SK-N-SH (cell line): ENCODE results near the gene NMNAT2. TPM values are rescaled to one million over a fixed set of nuclear protein-coding genes. Genes with fewer than 3 reads are reported as not detected.

Source experiments
- CTCF ChIA-PET: fragments of 300-600, 350-600 bp; formaldehyde crosslinking; extraction: SDS; loops from one replicate; lab custom pipeline; 2021; lab: Yijun Ruan, JAX
- POLR2A ChIA-PET: fragments of 350-600 bp; sonication (Branson Sonifier 250); formaldehyde crosslinking; extraction: SDS; loops from one replicate; lab custom pipeline; 2020; ENCODE audit warnings: antibody characterized with exemption, inconsistent platforms; lab: Yijun Ruan, JAX
- DNase-seq: peaks from one replicate; pipeline ENCODE4 v3.0.0; 2012
- H2AFZ ChIP-seq: fragments of 200-600 bp; sonication (generic); 2 replicates; pipeline ENCODE4 v1.8.1; 2016; ENCODE audit warnings: antibody characterized with exemption, mild to moderate bottlenecking, low read depth
- H3F3A ChIP-seq: fragments of 200-600 bp; sonication (generic); replicated peaks from 2 replicates; pipeline ENCODE3; 2016; ENCODE audit warnings: antibody characterized with exemption, mild to moderate bottlenecking; ENCODE audit not compliant: insufficient read depth
- H3K27ac ChIP-seq, 2 experiments: fragments of 200-500 bp in 1 of 2; fragments of 200-600 bp in 1 of 2; sonication (Bioruptor generic) in 1 of 2; sonication (generic), shearing (Covaris generic) in 1 of 2; 2 replicates each; pipeline versions ENCODE4 v1.5.1 to v1.6.1; 2014 to 2016; ENCODE audit warnings: low read depth in 2 of 2, inconsistent platforms in 1 of 2, low read length in 1 of 2, mild to moderate bottlenecking in 1 of 2, mixed read lengths in 1 of 2
- H3K27me3 ChIP-seq: fragments of 200-600 bp; sonication (generic), shearing (Covaris generic); 2 replicates; pipeline ENCODE4 v1.6.1; 2016; ENCODE audit warnings: mixed run types; ENCODE audit not compliant: insufficient read depth
- H3K36me3 ChIP-seq, 2 experiments: fragments of 200-500 bp in 1 of 2; fragments of 200-600 bp in 1 of 2; sonication (Bioruptor generic) in 1 of 2; sonication (generic) in 1 of 2; replicated peaks in 1 of 2; 2 replicates each; pipeline versions ENCODE3 to v1.5.1; 2014 to 2016; ENCODE audit warnings: low read length in 1 of 2, mild to moderate bottlenecking in 1 of 2; ENCODE audit not compliant: insufficient read depth in 2 of 2, control insufficient read depth in 1 of 2
- H3K4me1 ChIP-seq, 2 experiments: fragments of 200-500 bp in 1 of 2; fragments of 200-600 bp in 1 of 2; sonication (Bioruptor generic) in 1 of 2; sonication (generic), shearing (Covaris generic) in 1 of 2; 2 replicates each; pipeline versions ENCODE4 v1.5.1 to v1.6.1; 2014 to 2016; ENCODE audit warnings: low read depth in 1 of 2, low read length in 1 of 2, mixed run types in 1 of 2; ENCODE audit not compliant: insufficient read depth in 2 of 2, control insufficient read depth in 1 of 2
- H3K4me2 ChIP-seq: fragments of 200-600 bp; sonication (generic), shearing (Covaris generic); 2 replicates; pipeline ENCODE4 v1.6.1; 2017; ENCODE audit warnings: mixed run types
- H3K4me3 ChIP-seq, 2 experiments: fragments of 200-500 bp in 1 of 2; fragments of 200-600 bp in 1 of 2; sonication (Bioruptor generic) in 1 of 2; sonication (generic), shearing (Covaris generic) in 1 of 2; 2 replicates each; pipeline versions ENCODE4 v1.5.1 to v1.8.1; 2014 to 2016; ENCODE audit warnings: low read depth in 2 of 2, inconsistent platforms in 1 of 2, low read length in 1 of 2, mild to moderate bottlenecking in 1 of 2, mixed read lengths in 1 of 2, moderate library complexity in 1 of 2
- H3K79me2 ChIP-seq: fragments of 200-600 bp; sonication (generic); 2 replicates; pipeline ENCODE4 v1.8.1; 2017; ENCODE audit warnings: mild to moderate bottlenecking; ENCODE audit not compliant: insufficient read depth
- H3K9ac ChIP-seq: fragments of 200-600 bp; sonication (generic); 2 replicates; pipeline ENCODE4 v1.6.1; 2017; ENCODE audit warnings: mixed run types
- H3K9me2 ChIP-seq: fragments of 200-600 bp; sonication (generic); 2 replicates; pipeline ENCODE4 v1.6.1; 2017; ENCODE audit warnings: mixed run types
- H3K9me3 ChIP-seq: fragments of 200-600 bp; sonication (generic); 2 replicates; pipeline ENCODE4 v1.6.1; 2017; ENCODE audit warnings: mixed run types, mild to moderate bottlenecking, moderate library complexity
- H4K20me1 ChIP-seq: fragments of 200-600 bp; sonication (generic); 2 replicates; pipeline ENCODE4 v1.6.1; 2017; ENCODE audit warnings: mild to moderate bottlenecking, mixed run types; ENCODE audit not compliant: insufficient read depth
- CTCF ChIP-seq: fragments of 200-600 bp; sonication (generic); IDR thresholded peaks from 2 replicates; pipeline ENCODE4 v1.6.1; 2017; ENCODE audit warnings: antibody characterized with exemption, mild to moderate bottlenecking, moderate library complexity
- FOSL2 ChIP-seq: IDR thresholded peaks from 2 replicates; pipeline ENCODE4 v1.4.0; 2012; ENCODE audit warnings: low read depth, mild to moderate bottlenecking, moderate library complexity, borderline replicate concordance
- FOXM1 ChIP-seq: IDR thresholded peaks from 2 replicates; pipeline ENCODE4 v1.4.0; 2012; ENCODE audit warnings: low read depth, mild to moderate bottlenecking
- GABPA ChIP-seq: IDR thresholded peaks from 2 replicates; pipeline ENCODE4 v1.4.0; 2012; ENCODE audit warnings: low read depth, mild to moderate bottlenecking
- JUND ChIP-seq: IDR thresholded peaks from 2 replicates; pipeline ENCODE4 v1.4.0; 2012
- NFIC ChIP-seq: IDR thresholded peaks from 2 replicates; pipeline ENCODE4 v1.4.0; 2012; ENCODE audit warnings: borderline replicate concordance
- PBX3 ChIP-seq: IDR thresholded peaks from 2 replicates; pipeline ENCODE4; 2012
- RAD21 ChIP-seq: IDR thresholded peaks from 2 replicates; pipeline ENCODE4 v1.6.1; 2012; ENCODE audit warnings: mild to moderate bottlenecking, low read length
- RCOR1 ChIP-seq: fragments of 150-350 bp; IDR thresholded peaks from 2 replicates; pipeline ENCODE4 v1.6.1; 2017; ENCODE audit warnings: antibody characterized with exemption, low read length
- RFX5 ChIP-seq: IDR thresholded peaks from 2 replicates; pipeline ENCODE4 v1.6.1; 2012; ENCODE audit warnings: mild to moderate bottlenecking, improper control_type of control experiment, low read length
- RXRA ChIP-seq: IDR thresholded peaks from 2 replicates; pipeline ENCODE4 v1.4.0; 2012; ENCODE audit warnings: low read depth, mild to moderate bottlenecking, borderline replicate concordance
- SMC3 ChIP-seq: IDR thresholded peaks from 2 replicates; pipeline ENCODE4 v1.6.1; 2012; ENCODE audit warnings: low read depth, low read length, improper control_type of control experiment
- TAF1 ChIP-seq: IDR thresholded peaks from 2 replicates; pipeline ENCODE4 v1.6.1; 2012; ENCODE audit warnings: low read depth, mild to moderate bottlenecking, low read length, moderate library complexity, borderline replicate concordance
- USF1 ChIP-seq: IDR thresholded peaks from 2 replicates; pipeline ENCODE4 v1.4.0; 2012; ENCODE audit warnings: low read depth, borderline replicate concordance
- ZBTB33 ChIP-seq: IDR thresholded peaks from 2 replicates; pipeline ENCODE4 v1.4.0; 2012; ENCODE audit warnings: low read depth, borderline replicate concordance
- WGBS: methylation state at CpG from one replicate; pipeline ENCODE4 v1.1.6; 2017; ENCODE audit warnings: low lambda C conversion rate; 5-methylcytosine and 5-hydroxymethylcytosine counted together
- polyA plus RNA-seq, 3 experiments: library from polyadenylated mRNA; depleted of rRNA; stranded (reverse); fragments of >200 nt; gene quantifications; 2 replicates each; pipeline ENCODE4 v1.2.3, GENCODE V29; 2012

The NMNAT2 gene
- polyA plus RNA-seq, 1 of the 3 experiments (the other 2 are of a cell fraction) = 0.07 TPM

- Histone ChIP-seq H3K9ac (no peak overlapping the region), H3K4me1 (no peaks in the 10 kb centered on the region), H3K9me3 (no peaks in the 10 kb centered on the region), H3K36me3 (no peaks in the 10 kb centered on the region), H4K20me1 (no peaks in the 10 kb centered on the region), H3F3A (no peaks in the 10 kb centered on the region), H3K27ac (no peak overlapping the region), H3K9me2 (no peaks in the 10 kb centered on the region), H2AFZ (no peak overlapping the region), H3K4me2 (no peak overlapping the region), H3K4me3 (no peak overlapping the region), H3K79me2 (no peaks in the 10 kb centered on the region), H3K27me3 (no peaks in the 10 kb centered on the region; the same call in 1 of the 2 replicates)
- POLR2A ChIA-PET = no interaction called here
- TF ChIP-seq NFIC (no peak), TAF1 (no peak), FOSL2 (no peak), RFX5 (no peak), CTCF (no peak), GABPA (no peak), JUND (no peak), RCOR1 (no peak), SMC3 (no peak), PBX3 (no peak), RAD21 (no peak)
- WGBS = 47% methylated on average over 6 of the region's 6 CpGs
- CTCF ChIA-PET = no interaction called here
- DNase-seq = no peak
Observed at GRCh38 chr1:183385340-183386144, 32.6 kb downstream of the NMNAT2 start.

DNA sequence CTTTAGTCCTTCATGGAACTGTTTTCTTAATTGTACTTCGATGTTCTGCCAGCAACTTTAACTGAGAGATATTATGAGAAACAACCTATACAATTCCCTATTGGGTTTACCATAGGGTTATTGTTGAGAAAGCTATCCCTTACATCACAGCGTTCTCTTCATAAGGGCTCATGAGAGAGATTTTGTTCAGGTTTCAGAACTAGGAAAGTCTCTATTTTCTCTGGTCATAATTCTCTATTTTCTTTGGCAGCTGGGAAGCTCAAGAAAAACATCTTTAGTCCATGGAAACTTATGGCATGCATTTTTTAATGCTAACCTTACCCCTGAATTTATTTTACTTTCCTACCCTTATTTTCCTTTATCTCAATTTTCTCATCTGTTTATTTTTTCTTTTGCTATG is 38.2 kb downstream of the NMNAT2 start:
- Histone ChIP-seq H3K9ac (no peak overlapping the region), H3K4me1 (no peaks in the 10 kb centered on the region), H3K4me3 (no peak overlapping the region), H4K20me1 (no peaks in the 10 kb centered on the region), H3F3A (no peaks in the 10 kb centered on the region), H3K9me3 (no peaks in the 10 kb centered on the region), H3K4me2 (no peak overlapping the region), H2AFZ (0 out of 2 replicates have a peak overlapping the region, but pooled peaks have one; percentile 3), H3K36me3 (no peaks in the 10 kb centered on the region), H3K79me2 (no peaks in the 10 kb centered on the region), H3K27me3 (no peaks in the 10 kb centered on the region; the same call in 1 of the 2 replicates), H3K27ac (no peak overlapping the region), H3K9me2 (no peaks in the 10 kb centered on the region)
- TF ChIP-seq RXRA = no peak
- no peak for TF ChIP-seq USF1
- TF ChIP-seq FOXM1 = no peak
- no peak for TF ChIP-seq ZBTB33
- POLR2A ChIA-PET = no interaction called here
- DNase-seq = no peak
- 42% methylated on average over 2 of the region's 2 CpGs for WGBS
- CTCF ChIA-PET = interaction anchor here (0.9 kb wide), 1 partner anchor 11 kb away, joined by 3 read pairs; no protein-coding TSS in a partner anchor
